Nephron progenitor cell (in vitro differentiated cells): ENCODE measurements around the gene LTC4S.
A peak's percentile ranks its signal among the peaks of the same experiment; 100 is the strongest.

ENCODE experiments used
- DNase-seq: peaks from one replicate; pipeline ENCODE4 v3.0.0; 2021
- H3K27ac Mint-ChIP-seq: 2 replicates; pipeline ENCODE4 v1.8.0; 2021; ENCODE audit warnings: mild to moderate bottlenecking, moderate library complexity, mixed read lengths
- H3K27me3 Mint-ChIP-seq: 2 replicates; pipeline ENCODE4 v1.8.0; 2021; ENCODE audit warnings: mild to moderate bottlenecking, low read depth, mixed read lengths; ENCODE audit not compliant: poor library complexity
- H3K36me3 Mint-ChIP-seq: 2 replicates; pipeline ENCODE4 v1.8.0; 2021; ENCODE audit warnings: low read depth, mixed read lengths
- H3K4me1 Mint-ChIP-seq: 2 replicates; pipeline ENCODE4 v1.8.0; 2021; ENCODE audit warnings: mixed read lengths
- H3K4me3 Mint-ChIP-seq: 2 replicates; pipeline ENCODE4 v1.8.0; 2021; ENCODE audit warnings: mild to moderate bottlenecking, moderate library complexity, mixed read lengths
- H3K9me3 Mint-ChIP-seq: 2 replicates; pipeline ENCODE4 v1.8.0; 2021; ENCODE audit warnings: mild to moderate bottlenecking, moderate library complexity, mixed read lengths
- TF ChIP-seq, protein P1 (sequence below): fragments of 200-600 bp; sonication (generic); IDR thresholded peaks from 2 replicates; pipeline ENCODE4 v1.5.0; 2021; ENCODE audit warnings: antibody characterized with exemption

Gene LTC4S

DNA sequence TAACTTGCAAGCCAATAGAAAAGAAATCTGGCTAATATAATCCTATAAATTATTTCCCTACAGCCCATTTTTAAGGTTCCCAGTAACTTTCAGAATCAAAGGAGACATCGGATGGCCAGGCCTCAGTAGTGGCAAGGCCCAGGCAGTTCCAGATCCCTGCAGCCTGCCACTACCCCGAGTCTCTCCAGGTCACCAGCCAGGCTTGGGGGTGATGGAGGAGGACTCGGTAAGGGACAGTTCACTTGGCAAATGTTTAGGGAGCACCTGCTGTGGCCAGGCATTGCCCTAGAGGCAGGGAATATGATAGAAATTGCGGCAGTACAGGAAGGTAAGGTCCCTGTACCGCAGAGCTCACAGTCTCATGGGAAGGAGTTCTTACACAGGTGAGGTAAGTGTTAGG lies 15.2 kb upstream of the LTC4S start:
- no peaks in the 10 kb centered on the region for H3K9me3 Mint-ChIP-seq
- peaks cover 8% of the 10 kb centered on the region for H3K4me1 Mint-ChIP-seq
- no peak overlapping the region for H3K27ac Mint-ChIP-seq
- no peak overlapping the region for H3K4me3 Mint-ChIP-seq
- no peak for DNase-seq
- TF ChIP-seq, protein P1, sequence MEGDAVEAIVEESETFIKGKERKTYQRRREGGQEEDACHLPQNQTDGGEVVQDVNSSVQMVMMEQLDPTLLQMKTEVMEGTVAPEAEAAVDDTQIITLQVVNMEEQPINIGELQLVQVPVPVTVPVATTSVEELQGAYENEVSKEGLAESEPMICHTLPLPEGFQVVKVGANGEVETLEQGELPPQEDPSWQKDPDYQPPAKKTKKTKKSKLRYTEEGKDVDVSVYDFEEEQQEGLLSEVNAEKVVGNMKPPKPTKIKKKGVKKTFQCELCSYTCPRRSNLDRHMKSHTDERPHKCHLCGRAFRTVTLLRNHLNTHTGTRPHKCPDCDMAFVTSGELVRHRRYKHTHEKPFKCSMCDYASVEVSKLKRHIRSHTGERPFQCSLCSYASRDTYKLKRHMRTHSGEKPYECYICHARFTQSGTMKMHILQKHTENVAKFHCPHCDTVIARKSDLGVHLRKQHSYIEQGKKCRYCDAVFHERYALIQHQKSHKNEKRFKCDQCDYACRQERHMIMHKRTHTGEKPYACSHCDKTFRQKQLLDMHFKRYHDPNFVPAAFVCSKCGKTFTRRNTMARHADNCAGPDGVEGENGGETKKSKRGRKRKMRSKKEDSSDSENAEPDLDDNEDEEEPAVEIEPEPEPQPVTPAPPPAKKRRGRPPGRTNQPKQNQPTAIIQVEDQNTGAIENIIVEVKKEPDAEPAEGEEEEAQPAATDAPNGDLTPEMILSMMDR = no peak
- H3K36me3 Mint-ChIP-seq = peaks cover 83% of the 10 kb centered on the region
- H3K27me3 Mint-ChIP-seq = peaks cover 6% of the 10 kb centered on the region

GRCh38 chr5:179779826-179780225 lies 14.0 kb upstream of the LTC4S start:
- Mint-ChIP-seq H3K27ac (no peak overlapping the region), H3K9me3 (no peaks in the 10 kb centered on the region), H3K27me3 (peaks cover 6% of the 10 kb centered on the region), H3K4me3 (no peak overlapping the region), H3K36me3 (peaks cover 85% of the 10 kb centered on the region), H3K4me1 (peaks cover 8% of the 10 kb centered on the region)
- TF ChIP-seq, protein P1 = no peak
- DNase-seq = no peak

DNA sequence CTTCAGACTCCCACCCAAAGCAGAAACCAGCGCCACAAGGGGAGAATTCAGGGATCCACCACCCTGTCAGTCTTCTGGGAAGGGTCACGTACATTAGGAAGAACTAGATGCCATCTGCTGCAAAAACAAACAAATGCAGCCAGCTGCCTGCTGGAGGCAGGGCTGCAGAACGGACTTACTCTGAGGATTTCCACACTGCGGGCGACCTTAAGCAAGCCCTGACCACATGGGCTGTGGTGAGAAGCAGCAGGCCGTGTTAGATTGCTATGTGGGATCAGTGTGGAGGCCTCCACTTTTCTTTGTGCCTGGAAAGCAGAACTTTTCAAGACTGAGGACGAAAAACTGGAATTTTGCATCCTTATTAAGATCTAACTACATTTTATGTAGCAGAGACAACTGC lies 13.4 kb upstream of the LTC4S start:
- no peaks in the 10 kb centered on the region for H3K9me3 Mint-ChIP-seq
- peaks cover 6% of the 10 kb centered on the region for H3K27me3 Mint-ChIP-seq
- peak overlapping the region; percentile 21 for H3K27ac Mint-ChIP-seq

GRCh38 chr5:179781846-179782245 lies 11.9 kb upstream of the LTC4S start:
- Mint-ChIP-seq H3K36me3 (peaks cover 76% of the 10 kb centered on the region), H3K27me3 (peaks cover 6% of the 10 kb centered on the region), H3K9me3 (no peaks in the 10 kb centered on the region), H3K4me1 (peaks cover 8% of the 10 kb centered on the region), H3K27ac (no peak overlapping the region), H3K4me3 (no peak overlapping the region)
- DNase-seq = no peak
- TF ChIP-seq, protein P1 = no peak

More for the DNA sequence above, 13.4 kb upstream of the LTC4S start:
- DNase-seq = no peak
- Mint-ChIP-seq H3K4me3 (no peak overlapping the region), H3K4me1 (peaks cover 8% of the 10 kb centered on the region), H3K36me3 (peaks cover 87% of the 10 kb centered on the region)
- TF ChIP-seq, protein P1 = no peak

GRCh38 chr5:179783128-179783527 lies 10.7 kb upstream of the LTC4S start:
- Mint-ChIP-seq H3K4me1 (peaks cover 8% of the 10 kb centered on the region), H3K27me3 (peaks cover 6% of the 10 kb centered on the region), H3K36me3 (peaks cover 71% of the 10 kb centered on the region), H3K4me3 (no peak overlapping the region), H3K27ac (peak overlapping the region; percentile 42), H3K9me3 (no peaks in the 10 kb centered on the region)
- DNase-seq = no peak
- TF ChIP-seq, protein P1 = no peak

GRCh38 chr5:179786861-179787260 lies 6.9 kb upstream of the LTC4S start:
- peaks cover 49% of the 10 kb centered on the region for H3K36me3 Mint-ChIP-seq
- H3K4me3 Mint-ChIP-seq = no peak overlapping the region
- H3K9me3 Mint-ChIP-seq = peaks cover 8% of the 10 kb centered on the region
- TF ChIP-seq, protein P1 = no peak
- no peak for DNase-seq
- peaks cover 3% of the 10 kb centered on the region for H3K27me3 Mint-ChIP-seq
- no peak overlapping the region for H3K27ac Mint-ChIP-seq
- peaks cover 8% of the 10 kb centered on the region for H3K4me1 Mint-ChIP-seq
